ENCODE data around the gene MAGEA4.

- TF ChIP-seq REST (IDR thresholded peaks at IDR 0.05; ENCODE audit: insufficient read depth in 1 of 2, low read depth in 2 of 2, low read length in 2 of 2) (no peak), POLR2AphosphoS5 (IDR thresholded peaks at IDR 0.05; ENCODE audit: low read depth, low read length) (no peak)
Observed at GRCh38 chrX:151970027-151970426, 57.3 kb downstream of the MAGEA4 start.

All from PFSK-1 (cell line).